IPS-NIHi11 (cell line): ENCODE data around the gene PLCL2.

Experiments
- DNase-seq: peaks from one replicate; pipeline ENCODE4 v3.0.0; 2012; ENCODE audit warnings: mixed read lengths, low spot score

Gene PLCL2

DNA sequence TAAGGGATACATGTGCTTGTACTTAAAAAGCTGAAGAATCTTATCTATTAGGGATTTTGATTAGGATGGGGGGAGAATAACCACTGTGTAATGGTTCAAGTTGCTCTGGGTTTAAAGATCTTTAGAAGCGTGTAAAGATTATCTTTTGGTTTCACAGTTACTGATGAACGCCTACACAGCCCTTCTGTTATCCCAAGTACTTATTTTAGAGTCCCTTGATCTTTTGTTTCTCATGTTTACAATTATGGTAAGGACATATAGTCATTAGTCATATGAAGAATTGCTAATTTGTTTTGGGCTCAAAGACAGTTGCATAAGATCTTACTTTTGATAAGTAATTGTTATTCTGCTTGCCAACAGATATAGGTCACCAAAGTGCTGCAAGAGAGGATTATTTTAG, 160.1 kb downstream of the PLCL2 start:
- DNase-seq, result no peak

DNA sequence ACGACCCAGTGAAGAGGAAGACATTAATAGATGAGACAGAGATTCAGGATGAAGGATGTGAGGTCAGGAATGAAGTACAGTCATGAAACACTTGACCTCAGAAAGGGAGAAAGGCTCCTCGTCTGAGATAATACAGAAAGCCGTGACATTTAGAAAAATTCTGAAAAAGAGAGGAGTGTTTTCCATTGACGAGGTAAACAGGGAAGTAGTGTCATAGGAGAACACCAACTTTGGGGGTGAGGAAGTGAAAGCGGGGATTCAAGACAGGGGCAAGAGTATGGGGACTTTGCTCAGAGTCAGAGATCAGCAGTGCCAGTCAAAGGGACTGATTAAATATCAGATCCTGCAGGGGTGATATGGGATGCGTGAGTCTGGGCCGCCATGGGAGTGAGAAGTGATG, 160.9 kb downstream of the PLCL2 start:
- DNase-seq, result no peak

- no peak for DNase-seq
Measured at GRCh38 chr3:17046623-17047022, 161.9 kb downstream of the PLCL2 start.

DNA sequence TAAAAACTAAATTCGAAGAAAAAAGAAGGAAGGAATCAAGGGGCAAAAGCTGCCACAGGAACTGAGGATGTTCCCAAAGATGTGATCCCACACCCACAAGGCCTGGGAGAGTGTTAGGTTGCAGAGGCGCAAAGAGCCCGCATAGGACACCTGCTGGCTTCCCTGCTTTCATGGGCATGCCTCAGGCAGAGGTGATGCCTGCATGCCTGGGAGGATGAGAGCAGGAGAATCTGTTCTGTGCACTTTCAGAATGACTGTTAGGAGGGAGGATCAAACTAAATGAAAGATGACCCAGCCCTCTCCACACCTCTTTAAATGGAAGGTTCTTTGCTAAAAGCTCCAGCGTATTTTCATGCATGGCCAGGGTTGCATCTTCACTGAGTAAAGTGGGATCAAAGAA, 162.4 kb downstream of the PLCL2 start:
- DNase-seq, result peak; percentile 60

- DNase-seq, result no peak
Measured at GRCh38 chr3:17047894-17048293, 163.1 kb downstream of the PLCL2 start.

DNA sequence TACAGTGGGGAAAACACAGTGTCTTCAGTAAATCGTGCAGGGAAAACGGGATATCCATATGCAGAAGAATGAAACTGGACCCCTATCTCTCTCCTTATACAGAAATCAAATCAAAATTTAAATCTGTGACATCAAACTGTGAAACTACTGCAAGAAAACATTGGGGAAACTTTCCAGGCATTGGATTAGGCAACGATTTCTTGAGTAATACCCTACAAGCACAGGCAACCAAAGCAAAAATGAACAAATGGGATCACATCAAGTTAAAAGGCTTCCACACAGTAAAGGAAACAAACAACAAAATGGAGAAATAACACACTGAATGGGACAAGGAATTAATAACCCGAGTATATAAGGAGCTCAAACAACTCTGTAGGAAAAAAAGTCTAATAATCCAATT, 165.3 kb downstream of the PLCL2 start:
- DNase-seq, result no peak

DNA sequence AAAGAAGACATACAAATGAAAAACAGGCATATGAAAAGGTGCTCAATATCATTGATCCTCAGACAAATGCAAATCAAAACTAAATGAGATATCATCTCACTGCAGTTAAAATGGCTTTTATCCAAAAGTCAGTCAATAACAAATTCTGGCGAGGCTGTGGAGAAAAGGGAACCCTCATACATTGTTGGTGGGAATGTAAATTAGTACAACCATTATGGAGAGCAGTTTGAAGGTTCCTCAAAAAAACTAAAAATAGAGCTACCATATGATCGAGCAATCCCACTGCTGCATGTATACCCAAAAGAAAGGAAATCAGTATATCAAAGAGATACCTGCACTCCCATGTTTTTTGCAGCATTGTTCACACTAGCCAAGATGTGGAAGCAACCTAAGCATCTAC, 165.8 kb downstream of the PLCL2 start:
- no peak for DNase-seq

DNA sequence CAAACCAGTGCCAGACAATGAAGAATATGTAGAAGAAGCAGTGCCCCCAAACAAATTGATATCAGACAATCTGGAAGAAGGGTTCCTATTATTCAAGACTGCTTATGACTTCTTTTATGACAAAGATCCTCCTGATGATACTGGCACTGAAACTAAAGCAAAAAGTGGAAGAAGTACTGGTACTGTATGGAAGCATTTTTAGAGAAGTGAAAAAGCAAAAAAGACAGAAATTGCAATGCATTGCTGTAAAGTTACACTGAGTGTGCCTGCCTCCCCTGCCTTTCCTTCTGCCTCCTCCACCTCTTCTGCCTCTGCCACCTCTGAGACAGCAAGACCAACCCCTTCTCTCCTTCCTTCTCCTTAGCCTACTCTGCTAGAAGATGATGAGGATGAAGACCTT, 167.6 kb downstream of the PLCL2 start:
- no peak for DNase-seq

GRCh38 chr3:17054301-17054981, 169.7 kb downstream of the PLCL2 start:
- DNase-seq, result no peak

DNA sequence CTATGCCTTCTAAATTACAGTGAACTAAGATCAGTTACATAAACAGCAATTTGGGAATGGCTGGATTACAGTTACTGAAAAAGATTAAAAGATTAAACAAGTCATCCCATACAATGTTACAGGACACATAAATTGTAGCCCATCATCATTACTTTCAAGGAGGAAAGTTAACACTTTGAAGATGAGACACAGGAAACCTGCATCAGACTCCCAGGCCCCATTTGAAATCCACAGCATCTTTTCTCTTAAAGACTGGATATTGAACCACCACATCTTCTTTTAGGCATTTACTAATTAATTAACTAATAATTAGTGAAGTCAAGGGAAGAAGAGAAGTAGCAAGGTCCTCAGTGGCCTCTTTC, 170.2 kb downstream of the PLCL2 start:
- no peak for DNase-seq

GRCh38 chr3:17055374-17056276, 170.9 kb downstream of the PLCL2 start:
- DNase-seq, result no peak

- DNase-seq, result no peak
Measured at GRCh38 chr3:17057321-17057720, 172.6 kb downstream of the PLCL2 start.

DNA sequence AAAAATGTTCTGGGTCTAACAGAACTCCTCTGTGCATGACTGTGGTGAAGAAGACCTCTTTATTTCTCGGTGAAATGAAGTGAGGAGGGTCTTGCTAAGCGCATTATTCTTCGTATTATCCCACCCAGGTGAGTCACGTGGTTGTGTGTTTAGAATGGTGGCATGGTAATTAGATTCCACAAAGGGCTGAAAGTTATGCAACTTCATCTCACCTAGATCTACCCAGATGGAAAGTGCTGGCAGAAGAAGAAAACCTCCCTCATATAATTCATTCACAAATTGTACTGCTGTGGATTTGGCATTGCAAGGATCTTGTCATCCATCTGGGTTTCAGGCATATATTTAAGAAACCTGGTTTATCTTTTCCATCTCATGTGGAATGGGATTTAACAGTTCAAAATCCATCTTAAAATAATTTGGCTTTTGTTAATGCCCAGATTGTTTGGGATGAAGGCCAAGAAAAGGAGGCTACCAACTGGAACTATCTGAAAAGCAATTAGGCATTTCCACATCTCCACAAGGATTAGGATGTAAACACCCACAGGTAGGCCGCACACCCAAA, 175.3 kb downstream of the PLCL2 start:
- DNase-seq, result no peak

DNA sequence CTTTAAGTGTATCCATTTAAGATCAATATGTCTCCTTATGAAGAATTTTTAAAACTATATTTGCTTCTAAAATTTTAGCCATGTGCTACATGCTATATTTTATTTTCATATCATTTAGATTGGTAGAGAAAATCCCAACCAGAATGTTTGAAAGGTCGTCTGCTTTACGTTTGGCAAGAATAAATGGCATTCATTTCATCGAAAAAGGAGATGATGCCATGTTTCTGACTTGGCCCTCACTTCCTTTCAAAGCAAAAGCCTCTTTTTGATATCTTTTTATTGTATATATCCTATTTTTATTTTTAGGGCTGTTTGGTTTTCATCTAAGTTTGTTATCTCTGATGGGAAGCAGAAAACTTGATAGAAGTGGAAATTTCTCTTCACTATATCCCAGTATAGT, 176.2 kb downstream of the PLCL2 start:
- DNase-seq, result no peak

DNA sequence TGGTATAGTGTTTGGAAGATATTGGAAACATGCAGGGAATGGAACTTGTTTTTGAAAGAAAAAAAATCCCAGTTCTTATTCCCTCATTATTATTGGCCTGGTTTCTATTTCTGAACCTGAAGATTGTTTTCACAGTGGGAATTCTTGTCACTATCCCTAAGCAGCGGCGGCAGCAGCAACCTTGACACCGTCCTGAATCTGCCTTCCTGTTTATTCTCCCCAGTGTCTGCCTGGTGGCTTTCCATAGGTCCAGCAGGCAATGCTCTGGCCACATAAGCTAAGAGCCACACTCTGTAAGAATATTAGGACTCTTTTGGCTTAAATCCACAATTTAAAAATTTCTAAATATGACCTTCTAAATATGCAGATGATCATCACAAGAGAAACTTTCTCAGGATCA, 178.0 kb downstream of the PLCL2 start:
- DNase-seq, result no peak

DNA sequence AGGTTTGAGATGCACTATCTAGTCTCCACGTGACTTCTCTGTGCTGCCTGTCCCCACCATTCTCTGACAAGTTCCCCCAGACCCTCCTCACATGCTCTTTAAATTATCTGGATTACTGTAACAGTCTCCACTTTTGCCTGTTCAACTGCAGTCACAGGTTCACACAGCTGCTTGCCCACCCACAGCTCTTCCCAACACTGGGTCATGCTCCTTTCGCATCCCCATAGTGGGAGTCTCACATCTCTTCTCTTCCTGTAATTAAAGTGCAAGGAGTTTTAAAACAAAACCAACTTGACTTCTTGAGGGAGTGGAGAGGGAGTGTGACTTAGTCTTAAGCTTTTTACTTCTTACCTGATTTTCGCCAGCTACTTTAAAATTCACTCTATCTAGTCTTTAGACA, 178.8 kb downstream of the PLCL2 start:
- no peak for DNase-seq

DNA sequence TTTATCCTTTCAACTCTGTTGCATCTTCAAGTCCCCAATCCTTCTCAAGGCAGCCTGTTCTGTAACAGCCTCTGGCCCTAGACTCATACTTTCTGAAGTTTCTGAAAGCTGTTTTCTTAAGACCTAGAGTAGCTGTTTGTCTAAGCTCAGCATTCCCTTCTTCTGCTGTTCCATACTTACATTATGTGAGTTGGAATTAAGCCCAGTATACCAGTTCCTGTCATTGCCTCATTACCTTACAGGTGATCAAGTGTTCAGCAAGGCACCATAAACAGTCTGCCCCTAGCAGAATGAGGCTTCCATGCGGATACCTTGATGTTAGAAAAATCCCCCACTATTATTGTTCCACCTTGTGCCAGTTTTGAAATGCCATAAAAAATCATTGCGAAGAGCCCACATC, 180.6 kb downstream of the PLCL2 start:
- no peak for DNase-seq

DNA sequence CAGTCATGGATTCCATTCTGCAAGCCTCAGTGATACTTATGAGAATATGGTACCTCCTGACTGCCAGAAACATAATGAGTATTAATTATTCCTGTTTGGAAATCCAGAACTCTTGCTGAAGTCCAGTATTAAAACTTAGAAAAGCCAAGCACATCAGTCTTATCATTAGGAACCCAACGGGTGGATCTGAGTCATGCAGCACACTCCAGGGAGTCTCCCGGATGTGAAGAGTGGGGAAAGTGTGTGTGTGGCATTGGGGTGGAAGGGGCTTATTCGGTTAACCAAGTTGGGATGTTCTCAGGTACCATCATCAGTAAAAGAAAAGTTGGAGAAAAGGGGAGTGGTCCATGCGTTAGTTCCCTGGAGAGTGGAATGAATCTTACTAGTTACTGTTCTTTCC, 181.1 kb downstream of the PLCL2 start:
- no peak for DNase-seq

DNA sequence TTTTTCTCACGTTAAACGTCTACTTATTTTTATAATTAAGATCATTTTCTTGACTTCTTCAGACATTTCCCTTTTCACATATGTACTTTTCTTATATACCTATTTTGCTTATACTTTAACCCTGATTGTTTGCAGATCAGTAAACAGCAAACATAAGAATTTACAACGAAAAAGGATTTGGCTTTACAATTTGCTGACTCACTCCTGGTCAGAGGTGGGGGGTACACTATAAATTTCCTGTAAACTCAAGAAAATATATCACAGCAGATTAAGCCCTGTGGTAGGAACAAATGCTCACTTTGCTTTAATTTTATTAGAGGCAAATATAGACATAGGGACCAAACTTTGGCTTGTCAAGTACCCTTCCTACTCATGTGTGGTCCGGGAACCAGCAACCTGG, 185.0 kb downstream of the PLCL2 start:
- no peak for DNase-seq

GRCh38 chr3:17070161-17070959, 185.6 kb downstream of the PLCL2 start:
- peak; percentile 36 for DNase-seq

DNA sequence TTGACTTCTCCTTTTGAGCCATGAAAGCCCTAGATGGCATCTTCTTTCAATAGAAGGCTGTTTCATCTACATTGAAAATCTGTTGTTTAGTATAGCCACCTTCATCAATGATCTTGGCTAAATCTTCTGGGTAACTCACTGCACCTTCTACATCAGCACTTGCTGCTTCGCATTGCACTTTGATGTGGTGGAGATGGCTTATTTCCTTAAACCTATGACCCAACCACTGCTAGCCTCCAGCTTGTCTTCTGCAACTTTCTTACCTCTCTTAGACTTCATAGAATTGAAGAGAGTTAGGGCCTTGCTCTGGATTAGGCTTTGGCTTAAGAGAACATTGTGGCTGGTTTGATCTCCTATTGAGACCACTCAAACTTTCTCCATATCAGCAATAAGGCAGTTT, 189.8 kb downstream of the PLCL2 start:
- no peak for DNase-seq

DNA sequence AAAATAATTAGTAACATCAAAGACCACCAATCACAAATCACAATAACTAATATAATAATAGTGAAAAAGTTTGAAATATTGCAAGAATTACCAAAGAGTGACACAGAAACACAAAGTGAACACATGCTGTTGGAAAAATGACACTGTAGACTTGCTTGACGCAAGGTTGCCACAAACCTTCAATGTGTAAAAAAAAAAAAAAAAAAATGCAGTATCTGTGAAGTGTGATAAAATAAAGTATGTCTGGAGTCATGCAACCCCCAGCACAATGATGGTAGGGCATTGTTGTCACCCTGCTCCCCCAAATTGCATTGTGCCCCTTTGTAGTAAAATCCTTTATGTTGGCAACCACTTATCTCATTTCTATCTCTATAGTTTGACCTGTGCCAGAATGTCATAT, 190.6 kb downstream of the PLCL2 start:
- no peak for DNase-seq

DNA sequence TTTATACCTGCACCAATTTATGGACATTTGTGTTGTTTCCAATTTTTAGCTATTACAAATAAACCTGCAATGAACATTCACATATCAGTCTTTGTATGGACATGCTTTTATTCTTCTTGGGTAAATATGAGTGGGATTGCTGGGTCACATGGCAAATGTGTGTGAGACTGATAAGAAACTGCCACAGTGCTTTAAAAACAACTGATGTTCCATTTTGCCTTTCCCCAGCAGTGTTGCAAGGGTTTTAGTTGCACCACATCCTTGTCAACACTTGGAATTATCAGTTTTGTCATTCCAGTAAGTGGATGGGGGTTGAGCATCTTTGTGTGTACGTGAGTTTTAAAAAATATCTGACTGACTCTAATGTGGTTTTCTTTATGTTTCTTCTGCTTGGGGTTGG, 191.2 kb downstream of the PLCL2 start:
- no peak for DNase-seq
